ENCODE results near the gene MLLT1.

- TF ChIP-seq SUZ12 (IDR thresholded peaks at IDR 0.05) (no peak), NFRKB (IDR thresholded peaks at IDR 0.05) (no peak), CTBP1 (IDR thresholded peaks at IDR 0.05; ENCODE audit: borderline replicate concordance) (no peak), HDGF (IDR thresholded peaks at IDR 0.05; ENCODE audit: borderline replicate concordance) (no peak), L3MBTL2 (conservative IDR thresholded peaks at IDR 0.05) (no peak), LEF1 (IDR thresholded peaks at IDR 0.05; ENCODE audit: borderline replicate concordance) (no peak), FOXK2 (IDR thresholded peaks at IDR 0.05) (no peak), SP1 (IDR thresholded peaks at IDR 0.05) (no peak), BHLHE40 (IDR thresholded peaks at IDR 0.05; ENCODE audit: borderline replicate concordance) (no peak), ZNF384 (IDR thresholded peaks at IDR 0.05) (no peak)
These were observed 68.8 kb downstream of the MLLT1 start for GRCh38 chr19:6210721-6211600.
